H9 (cell line): ENCODE data around the gene NIT2. TPM values are rescaled to one million over a fixed set of nuclear protein-coding genes. Genes with fewer than 3 reads are reported as not detected.

ENCODE experiments used
- DNase-seq: peaks from one replicate; pipeline ENCODE4 v3.0.0-alpha.2; 2017
- H2AFZ ChIP-seq: one replicate; pipeline ENCODE4 v1.6.1; 2013; ENCODE audit warnings: mild to moderate bottlenecking, low read length, control low read depth, moderate library complexity
- H2AK5ac ChIP-seq: 2 replicates; pipeline ENCODE4 v1.6.1; 2013; ENCODE audit warnings: low read length, control low read depth, mixed read lengths; ENCODE audit not compliant: insufficient read length
- H2BK120ac ChIP-seq: one replicate; pipeline ENCODE4 v1.6.1; 2013; ENCODE audit warnings: low read depth, mild to moderate bottlenecking, low read length, control low read depth, inconsistent platforms; ENCODE audit not compliant: poor library complexity, severe bottlenecking
- H2BK12ac ChIP-seq: 2 replicates; pipeline ENCODE4 v1.6.1; 2013; ENCODE audit warnings: low read length, control low read depth, mixed read lengths, low read depth; ENCODE audit not compliant: insufficient read length
- H2BK15ac ChIP-seq: 2 replicates; pipeline ENCODE4 v1.6.1; 2013; ENCODE audit warnings: low read depth, low read length, control low read depth
- H2BK20ac ChIP-seq: one replicate; pipeline ENCODE4 v1.6.1; 2013; ENCODE audit warnings: low read depth, mild to moderate bottlenecking, low read length, control low read depth, inconsistent platforms; ENCODE audit not compliant: poor library complexity, severe bottlenecking
- H2BK5ac ChIP-seq: 2 replicates; pipeline ENCODE4 v1.6.1; 2013; ENCODE audit warnings: low read length, control low read depth, mixed read lengths; ENCODE audit not compliant: insufficient read length
- H3K14ac ChIP-seq: 2 replicates; pipeline ENCODE4 v1.6.1; 2013; ENCODE audit warnings: low read length, control low read depth; ENCODE audit not compliant: insufficient read depth
- H3K18ac ChIP-seq: 2 replicates; pipeline ENCODE4 v1.6.1; 2013; ENCODE audit warnings: low read depth, mild to moderate bottlenecking, mixed read lengths, low read length, control low read depth; ENCODE audit not compliant: insufficient read length
- H3K23ac ChIP-seq: 2 replicates; pipeline ENCODE4 v1.6.1; 2013; ENCODE audit warnings: low read length, control low read depth, mixed read lengths, low read depth; ENCODE audit not compliant: insufficient read length
- H3K23me2 ChIP-seq: 2 replicates; pipeline ENCODE4 v1.6.1; 2013; ENCODE audit warnings: low read depth, mild to moderate bottlenecking, mixed read lengths, low read length, control low read depth; ENCODE audit not compliant: insufficient read length, poor library complexity, severe bottlenecking
- H3K27ac ChIP-seq: 2 replicates; pipeline ENCODE4 v1.5.1; 2013; ENCODE audit warnings: low read length, control low read depth, mixed read lengths, low read depth; ENCODE audit not compliant: insufficient read length
- H3K27me3 ChIP-seq: 2 replicates; pipeline ENCODE4 v1.6.1; 2013; ENCODE audit warnings: low read length, control low read depth, inconsistent platforms; ENCODE audit not compliant: insufficient read depth
- H3K4ac ChIP-seq: 2 replicates; pipeline ENCODE4 v1.6.1; 2013; ENCODE audit warnings: low read depth, mild to moderate bottlenecking, control low read depth, inconsistent platforms, low read length, moderate library complexity
- H3K4me1 ChIP-seq: 2 replicates; pipeline ENCODE4 v1.6.1; 2013; ENCODE audit warnings: low read length, control low read depth, inconsistent platforms; ENCODE audit not compliant: insufficient read depth
- H3K4me2 ChIP-seq: 2 replicates; pipeline ENCODE4 v1.6.1; 2013; ENCODE audit warnings: low read length, control low read depth, mixed read lengths; ENCODE audit not compliant: insufficient read length, insufficient read depth
- H3K56ac ChIP-seq: 2 replicates; pipeline ENCODE4 v1.6.1; 2013; ENCODE audit warnings: low read depth, mild to moderate bottlenecking, mixed read lengths, low read length, control low read depth; ENCODE audit not compliant: insufficient read length
- H3K79me1 ChIP-seq: 2 replicates; pipeline ENCODE4 v1.6.1; 2013; ENCODE audit warnings: low read depth, mild to moderate bottlenecking, moderate library complexity, low read length, control low read depth, inconsistent platforms; ENCODE audit not compliant: insufficient read depth, poor library complexity, severe bottlenecking
- H3K79me2 ChIP-seq: 2 replicates; pipeline ENCODE4 v1.6.1; 2013; ENCODE audit warnings: low read length, control low read depth, inconsistent platforms; ENCODE audit not compliant: insufficient read depth
- H3K9ac ChIP-seq: 2 replicates; pipeline ENCODE4 v1.6.1; 2013; ENCODE audit warnings: low read length, control low read depth, mixed read lengths; ENCODE audit not compliant: insufficient read length; ENCODE audit errors: extremely low read depth
- H3K9me3 ChIP-seq: one replicate; pipeline ENCODE4 v1.6.1; 2013; ENCODE audit warnings: low read depth, low read length, inconsistent platforms; ENCODE audit not compliant: control insufficient read depth
- H3T11ph ChIP-seq: one replicate; pipeline ENCODE4 v1.6.1; 2013; ENCODE audit warnings: mild to moderate bottlenecking, low read length, control low read depth, inconsistent platforms
- H4K20me1 ChIP-seq: one replicate; pipeline ENCODE4 v1.6.1; 2013; ENCODE audit not compliant: control insufficient read depth, insufficient read length, insufficient read depth
- H4K5ac ChIP-seq: 2 replicates; pipeline ENCODE4 v1.6.1; 2013; ENCODE audit warnings: low read depth, mild to moderate bottlenecking, mixed read lengths, low read length, control low read depth; ENCODE audit not compliant: insufficient read length
- H4K8ac ChIP-seq: replicated peaks from 2 replicates; pipeline ENCODE4 v1.6.1; 2013; ENCODE audit warnings: low read length, control low read depth, mixed read lengths, low read depth; ENCODE audit not compliant: insufficient read length
- H4K91ac ChIP-seq: 2 replicates; pipeline ENCODE4 v1.6.1; 2013; ENCODE audit warnings: low read depth, mild to moderate bottlenecking, moderate library complexity, mixed read lengths, low read length, control low read depth; ENCODE audit not compliant: insufficient read length
- H3K27ac Mint-ChIP-seq, 3 experiments: 2 replicates in 2 of 3; 3 replicates in 1 of 3; pipeline ENCODE4 v1.8.0; 2020 to 2021; ENCODE audit warnings: mixed read lengths in 3 of 3, mild to moderate bottlenecking in 1 of 3, moderate library complexity in 1 of 3
- H3K27me3 Mint-ChIP-seq: 2 replicates; pipeline ENCODE4 v1.8.0; 2021; ENCODE audit warnings: low read depth, mild to moderate bottlenecking, moderate library complexity, mixed read lengths
- H3K36me3 Mint-ChIP-seq, 3 experiments: 2 replicates in 2 of 3; 3 replicates in 1 of 3; pipeline ENCODE4 v1.8.0; 2020 to 2021; ENCODE audit warnings: low read depth in 3 of 3, mixed read lengths in 3 of 3; ENCODE audit not compliant: insufficient read depth in 1 of 3
- H3K4me1 Mint-ChIP-seq, 2 experiments: 2 replicates each; pipeline ENCODE4 v1.8.0; 2020; ENCODE audit warnings: mixed read lengths in 2 of 2
- H3K4me3 Mint-ChIP-seq, 2 experiments: 2 replicates in 1 of 2; 3 replicates in 1 of 2; pipeline ENCODE4 v1.8.0; 2020 to 2021; ENCODE audit warnings: mild to moderate bottlenecking in 2 of 2, mixed read lengths in 2 of 2, moderate library complexity in 1 of 2
- H3K9me3 Mint-ChIP-seq, 2 experiments: 2 replicates in 1 of 2; 3 replicates in 1 of 2; pipeline ENCODE4 v1.8.0; 2020; ENCODE audit warnings: mild to moderate bottlenecking in 2 of 2, mixed read lengths in 2 of 2, moderate library complexity in 1 of 2
- CTCF ChIP-seq: fragments of 200-600 bp; sonication (generic); conservative IDR thresholded peaks from 3 replicates; pipeline ENCODE4 v1.8.0; 2021; ENCODE audit warnings: antibody characterized with exemption, mild to moderate bottlenecking
- WGBS: extraction: QIAGEN DNeasy Blood & Tissue Kit; methylation state at CpG from one replicate; pipeline ENCODE4 v1.1.7; 2013; ENCODE audit warnings: missing lambda C conversion rate, low lambda C conversion rate, mixed read lengths; ENCODE audit not compliant: insufficient read length; ENCODE audit errors: extremely low coverage; 5-methylcytosine and 5-hydroxymethylcytosine counted together
- total RNA-seq: library from RNA; stranded (reverse); gene quantifications from 2 replicates; pipeline ENCODE4 v1.2.1, GENCODE V29; 2021

Gene NIT2
- total RNA-seq, 1 experiment from 2014 or later, result 26.6 TPM

- no peak overlapping the region for H3K27ac Mint-ChIP-seq
- no peak overlapping the region for H3K56ac ChIP-seq
- no peaks in the 10 kb centered on the region for H4K20me1 ChIP-seq
- peaks cover 0 to 20% (median 4%) of the 10 kb centered on the region in 3 experiments; a peak in 4 of 7 replicates for H3K36me3 Mint-ChIP-seq
- no peak overlapping the region for H2BK15ac ChIP-seq
- H4K91ac ChIP-seq, result no peak overlapping the region
- no peaks in the 10 kb centered on the region for H3K79me2 ChIP-seq
- no peak overlapping the region for H3K4me3 Mint-ChIP-seq
- H3T11ph ChIP-seq, result no peak overlapping the region
- TF ChIP-seq CTCF, result no peak
- peaks cover 5 to 6% of the 10 kb centered on the region in 2 experiments for H3K4me1 Mint-ChIP-seq
- no peak overlapping the region for H2AFZ ChIP-seq
- no peaks in the 10 kb centered on the region for H3K23me2 ChIP-seq
- no CpG with 5 or more reads among the region's 2 CpGs for WGBS
- DNase-seq, result no peak
- H3K9me3 ChIP-seq, result no peaks in the 10 kb centered on the region
- no peak overlapping the region for H2BK120ac ChIP-seq
- no peak overlapping the region for H3K9ac ChIP-seq
- no peaks in the 10 kb centered on the region for H3K27me3 Mint-ChIP-seq
- H2BK12ac ChIP-seq, result no peak overlapping the region
- no peak overlapping the region for H4K8ac ChIP-seq
- no peak overlapping the region for H3K4ac ChIP-seq
- no peaks in the 10 kb centered on the region for H3K27me3 ChIP-seq
- no peak overlapping the region for H2BK20ac ChIP-seq
- no peak overlapping the region for H4K5ac ChIP-seq
- no peak overlapping the region for H2AK5ac ChIP-seq
- no peak overlapping the region for H3K14ac ChIP-seq
- H2BK5ac ChIP-seq, result no peak overlapping the region
- H3K23ac ChIP-seq, result no peak overlapping the region
- no peak overlapping the region for H3K18ac ChIP-seq
- no peaks in the 10 kb centered on the region for H3K4me1 ChIP-seq
- H3K27ac ChIP-seq, result no peak overlapping the region
- no peak overlapping the region for H3K4me2 ChIP-seq
- no peaks in the 10 kb centered on the region for H3K9me3 Mint-ChIP-seq
- H3K79me1 ChIP-seq, result no peaks in the 10 kb centered on the region
Measured at GRCh38 chr3:100311011-100311410, 23.5 kb upstream of the NIT2 start.
